HCT116 (cell line): ENCODE measurements around the gene CWC22. TPM values are rescaled to one million over a fixed set of nuclear protein-coding genes. Genes with fewer than 3 reads are reported as not detected.

ENCODE experiments used
- ATAC-seq: fragments of 200-7000 bp; cut with Tn5 transposase; 2 replicates; pipeline ENCODE4 v1.9.1; 2020; ENCODE audit warnings: mild to moderate bottlenecking, moderate library complexity
- BruUV-seq: library from RNA; stranded (reverse); fragments of 400-500 nt; replicated peaks from 2 replicates; lab custom pipeline; 2021; lab: Mats Ljungman, UMichigan
- CTCF ChIA-PET: fragments of 300-600 bp; sonication (Branson Sonifier 250); formaldehyde crosslinking; loops from one replicate; lab custom pipeline; 2021; ENCODE audit warnings: antibody characterized with exemption; lab: Charles Lee
- POLR2A ChIA-PET: fragments of 300-600, 350-600 bp; sonication (Branson Sonifier 250); formaldehyde crosslinking; loops from one replicate; lab custom pipeline; 2021; ENCODE audit warnings: antibody characterized with exemption; lab: Charles Lee
- RAD21 ChIA-PET, 2 experiments: fragments of 300-600 bp; sonication (Branson Sonifier 250); formaldehyde crosslinking; loops; one replicate each; lab custom pipeline; 2023; ENCODE audit warnings: low total read pairs in 2 of 2; ENCODE audit not compliant: uncharacterized antibody in 2 of 2, unreplicated experiment in 2 of 2, low non-redundant PET in 1 of 2; lab: Charles Lee
- DNase-seq: peaks from one replicate; pipeline ENCODE4 v3.0.0-alpha.2; 2010; ENCODE audit warnings: low read depth, low spot score
- H2AFZ ChIP-seq: fragments of 200-600 bp; shearing (Covaris generic), sonication (generic); 2 replicates; pipeline ENCODE4 v1.6.1; 2017; ENCODE audit warnings: low read depth, mixed run types, mixed read lengths, antibody characterized with exemption, low read length; ENCODE audit not compliant: poor library complexity, severe bottlenecking
- H3K27ac ChIP-seq: 2 replicates; pipeline ENCODE4 v1.5.1; 2012; ENCODE audit warnings: low read depth, low read length
- H3K27me3 ChIP-seq: fragments of 200-600 bp; sonication (generic); 2 replicates; pipeline ENCODE4 v1.6.1; 2016; ENCODE audit warnings: mixed run types, low read length, mixed read lengths; ENCODE audit not compliant: insufficient read depth
- H3K36me3 ChIP-seq, 2 experiments: fragments of 200-500 bp in 1 of 2; fragments of 200-600 bp in 1 of 2; sonication (Bioruptor generic) in 1 of 2; sonication (generic) in 1 of 2; 2 replicates each; pipeline versions ENCODE4 v1.5.1 to v1.6.1; 2014 to 2016; ENCODE audit warnings: low read length in 2 of 2, inconsistent platforms in 1 of 2, mixed read lengths in 1 of 2, mixed run types in 1 of 2; ENCODE audit not compliant: insufficient read depth in 2 of 2, control insufficient read depth in 1 of 2
- H3K4me1 ChIP-seq, 2 experiments: fragments of 200-600 bp in 1 of 2; sonication (generic) in 1 of 2; 2 replicates each; pipeline versions ENCODE4 v1.5.1 to v1.6.1; 2012 to 2017; ENCODE audit warnings: low read length in 2 of 2, inconsistent platforms in 1 of 2, mild to moderate bottlenecking in 1 of 2, mixed read lengths in 1 of 2, mixed run types in 1 of 2, moderate library complexity in 1 of 2; ENCODE audit not compliant: insufficient read depth in 2 of 2, control insufficient read depth in 1 of 2
- H3K4me2 ChIP-seq: fragments of 200-600 bp; sonication (generic); 2 replicates; pipeline ENCODE4 v1.6.1; 2017; ENCODE audit warnings: mixed run types, low read length, mixed read lengths
- H3K4me3 ChIP-seq, 2 experiments: fragments of 200-600 bp in 1 of 2; sonication (generic) in 1 of 2; replicated peaks in 1 of 2; 2 replicates each; pipeline ENCODE4 v1.5.1; 2011 to 2016; ENCODE audit warnings: low read length in 2 of 2, control low read depth in 1 of 2, low read depth in 1 of 2, mild to moderate bottlenecking in 1 of 2, mixed read lengths in 1 of 2, mixed run types in 1 of 2
- H3K79me2 ChIP-seq: fragments of 200-600 bp; sonication (generic); 2 replicates; pipeline ENCODE4 v1.6.1; 2017; ENCODE audit warnings: mild to moderate bottlenecking, mixed run types, low read length, moderate library complexity, mixed read lengths; ENCODE audit not compliant: insufficient read depth
- H3K9ac ChIP-seq: fragments of 200-600 bp; sonication (generic); 2 replicates; pipeline ENCODE4 v1.6.1; 2016; ENCODE audit warnings: low read length, mixed read lengths
- H3K9me2 ChIP-seq: fragments of 200-600 bp; sonication (generic), shearing (Covaris generic); 2 replicates; pipeline ENCODE4 v1.6.1; 2017; ENCODE audit warnings: mixed run types, mild to moderate bottlenecking, moderate library complexity; ENCODE audit not compliant: insufficient read depth
- H3K9me3 ChIP-seq, 2 experiments: fragments of 200-500 bp in 1 of 2; fragments of 200-600 bp in 1 of 2; sonication (Bioruptor generic) in 1 of 2; sonication (generic) in 1 of 2; 2 replicates each; pipeline ENCODE4 v1.6.1; 2014 to 2017; ENCODE audit warnings: low read length in 2 of 2, mixed read lengths in 2 of 2, inconsistent platforms in 1 of 2, low read depth in 1 of 2, mild to moderate bottlenecking in 1 of 2, mixed run types in 1 of 2, moderate library complexity in 1 of 2; ENCODE audit not compliant: control insufficient read depth in 1 of 2, insufficient read depth in 1 of 2
- H4K20me1 ChIP-seq: fragments of 200-600 bp; sonication (generic), shearing (Covaris generic); 2 replicates; pipeline ENCODE4 v1.6.1; 2017; ENCODE audit warnings: mixed run types, mild to moderate bottlenecking, moderate library complexity; ENCODE audit not compliant: insufficient read depth
- ELF1 ChIP-seq: IDR thresholded peaks from 2 replicates; pipeline ENCODE4 v1.6.1; 2012; ENCODE audit warnings: low read depth, borderline replicate concordance
- EZH2phosphoT487 ChIP-seq: fragments of 200-600 bp; IDR thresholded peaks from 2 replicates; pipeline ENCODE4 v1.6.1; 2018; ENCODE audit warnings: antibody characterized with exemption, borderline replicate concordance
- JUND ChIP-seq: IDR thresholded peaks from 2 replicates; pipeline ENCODE4 v1.6.1; 2012
- POLR2A ChIP-seq: IDR thresholded peaks from 2 replicates; pipeline ENCODE4 v1.7.0; 2011; ENCODE audit warnings: borderline replicate concordance; ENCODE audit not compliant: insufficient read depth, insufficient read length; ENCODE audit errors: extremely low read depth
- RAD21 ChIP-seq: IDR thresholded peaks from 2 replicates; pipeline ENCODE4 v1.6.1; 2012; ENCODE audit warnings: low read depth, mild to moderate bottlenecking
- SIN3A ChIP-seq: IDR thresholded peaks from 2 replicates; pipeline ENCODE4 v1.6.1; 2012; ENCODE audit warnings: low read depth
- SP1 ChIP-seq: IDR thresholded peaks from 2 replicates; pipeline ENCODE4 v1.6.1; 2012; ENCODE audit warnings: low read depth
- SRF ChIP-seq: IDR thresholded peaks from 2 replicates; pipeline ENCODE4 v1.6.1; 2012; ENCODE audit warnings: low read depth
- ZBTB33 ChIP-seq: IDR thresholded peaks from 2 replicates; pipeline ENCODE4 v1.6.1; 2011; ENCODE audit warnings: mild to moderate bottlenecking, low read length, moderate library complexity; ENCODE audit not compliant: insufficient replicate concordance; ENCODE audit errors: extremely low read depth
- ZFX ChIP-seq: fragments of 450-650 bp; IDR thresholded peaks from 2 replicates; pipeline ENCODE4 v1.6.1; 2017
- intact Hi-C: fragments of 100-400 bp; cut with micrococcal nuclease; formaldehyde crosslinking; loops from 2 replicates; pipeline ENCODE4 v1.10.0; 2022
- total RNA-seq: library from RNA; stranded (reverse); gene quantifications from one replicate; pipeline ENCODE4 v1.2.1, GENCODE V29; 2021; ENCODE audit not compliant: unreplicated experiment

The CWC22 gene
- total RNA-seq, 1 experiment from 2014 or later, result 24.7 TPM

DNA sequence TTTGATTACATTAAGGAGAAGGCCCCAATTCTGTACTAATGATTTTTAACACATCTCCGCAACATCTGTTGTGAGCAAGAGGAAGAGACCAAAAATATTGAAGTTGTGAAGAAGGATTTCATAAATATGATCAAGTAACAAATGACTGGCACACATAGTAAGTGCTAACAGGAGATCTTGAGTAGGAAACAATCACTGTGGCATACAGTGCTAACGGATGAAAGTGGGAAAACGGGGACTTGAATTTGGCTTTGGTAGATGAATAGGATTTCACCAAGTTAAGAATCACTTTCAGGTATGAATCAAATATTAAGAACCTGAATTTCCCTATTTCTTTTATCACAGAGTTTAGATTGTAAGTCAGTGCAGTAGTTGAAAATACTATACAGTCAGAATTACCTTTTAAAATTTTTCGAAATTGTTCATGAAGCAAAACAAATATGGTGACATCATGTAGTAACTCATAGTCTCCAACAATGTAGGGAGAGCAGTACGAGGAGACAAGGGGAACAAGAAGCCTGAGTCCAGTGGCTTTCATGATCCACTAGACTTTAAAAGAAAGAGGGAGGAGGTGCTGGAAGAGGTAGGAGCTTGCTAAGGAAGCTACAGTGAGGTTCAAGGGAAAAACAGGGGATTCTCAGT lies 16.3 kb downstream of the CWC22 start:
- H3K9me3 ChIP-seq, result no peaks in the 10 kb centered on the region
- TF ChIP-seq ELF1 (no peak), RAD21 (no peak), POLR2A (no peak), ZFX (no peak), JUND (no peak), EZH2phosphoT487 (no peak), SIN3A (no peak), ZBTB33 (no peak)
- DNase-seq (no peak), ATAC-seq (no peak)
- ChIA-PET RAD21 (no interaction called here), CTCF (no interaction called here), POLR2A (no interaction called here)
- H3K4me1 ChIP-seq, result no peaks in the 10 kb centered on the region
- peaks cover 61% of the 10 kb centered on the region for H3K79me2 ChIP-seq
- TSS peak; percentile 10 for BruUV-seq
- H3K36me3 ChIP-seq, result peaks cover 10 to 22% of the 10 kb centered on the region in 2 experiments; a peak in 3 of 4 replicates
- intact Hi-C loops, result loop anchor here (5.0 kb wide), 1 partner anchor 87 kb away; no protein-coding TSS in a partner anchor
- H3K4me2 ChIP-seq, result no peak overlapping the region
- H3K9me2 ChIP-seq, result no peaks in the 10 kb centered on the region
- H3K27me3 ChIP-seq, result no peaks in the 10 kb centered on the region
- no peak overlapping the region for H3K4me3 ChIP-seq
- no peak overlapping the region for H2AFZ ChIP-seq
- no peak overlapping the region for H3K9ac ChIP-seq
- no peaks in the 10 kb centered on the region for H4K20me1 ChIP-seq
- no peak overlapping the region for H3K27ac ChIP-seq

DNA sequence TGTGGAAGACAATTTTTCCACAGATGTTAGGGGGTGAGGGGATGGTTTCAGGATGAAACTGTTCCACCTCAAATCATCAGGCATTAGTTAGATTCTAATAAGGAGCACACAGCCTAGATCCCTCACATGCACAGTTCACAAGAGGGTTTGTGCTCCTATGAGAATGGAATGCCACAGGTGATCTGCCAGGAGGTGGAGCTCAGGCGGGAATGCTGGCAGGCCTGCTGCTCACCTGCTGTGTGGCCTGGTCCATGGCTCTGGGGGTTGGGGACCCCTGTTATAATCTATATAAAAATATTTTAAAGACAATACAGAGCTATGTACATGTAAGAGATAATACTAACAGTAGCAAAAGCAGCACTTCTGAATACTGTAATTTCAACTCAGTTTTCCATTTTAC lies 19.2 kb downstream of the CWC22 start:
- TF ChIP-seq SRF (no peak), SP1 (no peak)
- no peak overlapping the region for H3K27ac ChIP-seq
- H3K4me2 ChIP-seq, result no peak overlapping the region
- ChIA-PET CTCF (no interaction called here), POLR2A (no interaction called here), RAD21 (no interaction called here)
- H3K36me3 ChIP-seq, result peaks cover 12 to 27% of the 10 kb centered on the region in 2 experiments; a peak in 3 of 4 replicates
- intact Hi-C loops, result no loop called here
- H3K9ac ChIP-seq, result no peak overlapping the region
- H3K4me1 ChIP-seq, result no peaks in the 10 kb centered on the region
- ATAC-seq, result no peak
- no peaks in the 10 kb centered on the region for H4K20me1 ChIP-seq
- BruUV-seq, result no TSS peak
- no peaks in the 10 kb centered on the region for H3K27me3 ChIP-seq
- no peak for DNase-seq
- H3K4me3 ChIP-seq, result no peak overlapping the region
- peaks cover 33% of the 10 kb centered on the region for H3K79me2 ChIP-seq
- H3K9me3 ChIP-seq, result no peaks in the 10 kb centered on the region
- H2AFZ ChIP-seq, result no peak overlapping the region
- no peaks in the 10 kb centered on the region for H3K9me2 ChIP-seq
